ENCODE data around the gene OR52B2. TPM values are rescaled to one million over a fixed set of nuclear protein-coding genes. Genes with fewer than 3 reads are reported as not detected.
"Not testable (repeated sequence)": the region's sequence is repeated elsewhere in the genome, so short reads cannot be mapped to it uniquely, and the experiment has no call there.

OR52B2 gene
- total RNA-seq, 1 donor from 2014 or later, result not detected

DNA sequence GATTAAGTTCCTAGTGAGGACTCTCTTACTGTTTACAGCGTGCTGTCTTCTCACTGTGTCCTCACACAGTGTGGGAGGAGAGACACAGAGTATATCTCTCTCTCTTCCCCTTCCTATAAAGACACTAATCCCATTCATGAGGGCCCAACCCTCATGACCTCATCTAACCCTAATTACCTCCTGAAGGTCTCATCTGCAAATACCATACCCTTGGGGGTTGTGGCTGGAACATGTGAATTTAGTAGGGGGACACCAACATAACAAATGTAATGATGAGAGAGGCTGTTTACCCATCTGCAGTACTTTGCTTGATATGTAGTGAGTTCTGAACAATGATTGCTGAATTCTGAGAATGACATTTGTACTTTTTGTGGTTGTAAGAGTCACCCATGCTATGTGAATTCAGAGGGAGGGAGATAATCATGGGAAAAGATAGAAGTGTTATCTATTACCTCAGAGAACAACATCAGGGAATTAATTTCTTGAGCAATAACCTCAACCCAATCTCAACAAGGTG is 24.0 kb upstream of the OR52B2 start:
- no peaks in the 10 kb centered on the region for H3K36me3 ChIP-seq (ENCODE audit: control insufficient read depth, insufficient read depth, low read length)
- no peaks in the 10 kb centered on the region for H3K27me3 ChIP-seq (ENCODE audit: control insufficient read depth, insufficient read depth, low read length)
- H3K4me3 ChIP-seq (ENCODE audit: low read depth, low read length), result no peak overlapping the region
- no peak for TF ChIP-seq CTCF (IDR thresholded peaks at IDR 0.05; ENCODE audit: insufficient read depth, low read length, poor library complexity, severe bottlenecking)
- DNase-seq (ENCODE audit: low read depth), result no peak

GRCh38 chr11:6191742-6192141 is 21.6 kb upstream of the OR52B2 start:
- H3K36me3 ChIP-seq (ENCODE audit: control insufficient read depth, insufficient read depth, low read length), result no peaks in the 10 kb centered on the region
- H3K4me3 ChIP-seq (ENCODE audit: low read depth, low read length), result no peak overlapping the region
- no peaks in the 10 kb centered on the region for H3K27me3 ChIP-seq (ENCODE audit: control insufficient read depth, insufficient read depth, low read length)
- no peak for DNase-seq (ENCODE audit: low read depth)
- TF ChIP-seq CTCF (IDR thresholded peaks at IDR 0.05; ENCODE audit: insufficient read depth, low read length, poor library complexity, severe bottlenecking), result no peak

GRCh38 chr11:6175440-6175839 is 5.3 kb upstream of the OR52B2 start:
- TF ChIP-seq CTCF (IDR thresholded peaks at IDR 0.05; ENCODE audit: insufficient read depth, low read length, poor library complexity, severe bottlenecking), result no peak

GRCh38 chr11:6156628-6157359 is 13.3 kb downstream of the OR52B2 start:
- H3K27me3 ChIP-seq (ENCODE audit: control insufficient read depth, insufficient read depth, low read length), result no peaks in the 10 kb centered on the region
- no peak overlapping the region for H3K4me3 ChIP-seq (ENCODE audit: low read depth, low read length)
- no peaks in the 10 kb centered on the region for H3K36me3 ChIP-seq (ENCODE audit: control insufficient read depth, insufficient read depth, low read length)
- TF ChIP-seq CTCF (IDR thresholded peaks at IDR 0.05; ENCODE audit: insufficient read depth, low read length, poor library complexity, severe bottlenecking), result no peak
- no peak for DNase-seq (ENCODE audit: low read depth)

More at GRCh38 chr11:6175440-6175839, 5.3 kb upstream of the OR52B2 start:
- no peak for DNase-seq (ENCODE audit: low read depth)
- Histone ChIP-seq H3K36me3 (ENCODE audit: control insufficient read depth, insufficient read depth, low read length) (no peaks in the 10 kb centered on the region), H3K4me3 (ENCODE audit: low read depth, low read length) (no peak overlapping the region), H3K27me3 (ENCODE audit: control insufficient read depth, insufficient read depth, low read length) (no peaks in the 10 kb centered on the region)

GRCh38 chr11:6152126-6152525 is 18.0 kb downstream of the OR52B2 start:
- TF ChIP-seq CTCF (IDR thresholded peaks at IDR 0.05; ENCODE audit: insufficient read depth, low read length, poor library complexity, severe bottlenecking), result no peak
- Histone ChIP-seq H3K4me3 (ENCODE audit: low read depth, low read length) (no peak overlapping the region), H3K27me3 (ENCODE audit: control insufficient read depth, insufficient read depth, low read length) (no peaks in the 10 kb centered on the region), H3K36me3 (ENCODE audit: control insufficient read depth, insufficient read depth, low read length) (no peaks in the 10 kb centered on the region)
- DNase-seq (ENCODE audit: low read depth), result no peak

DNA sequence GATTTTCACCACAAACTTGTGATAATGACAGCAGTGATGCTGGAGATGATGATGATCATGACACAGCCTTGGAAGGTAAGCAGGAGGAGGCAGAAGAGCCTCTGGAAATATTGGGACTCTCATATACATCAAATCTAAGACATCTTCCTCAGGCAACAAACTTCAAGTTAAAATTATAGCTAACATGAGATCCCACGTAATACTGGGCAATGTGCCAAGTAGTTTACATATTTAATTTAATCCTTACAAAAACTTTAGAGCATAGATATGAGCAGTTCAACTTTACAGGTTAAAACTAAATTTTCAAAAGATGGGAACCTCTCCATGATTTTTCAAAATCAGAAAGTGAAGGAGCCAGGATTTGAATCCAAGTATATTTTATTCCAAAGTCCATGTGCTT is 19.0 kb downstream of the OR52B2 start:
- no peaks in the 10 kb centered on the region for H3K36me3 ChIP-seq (ENCODE audit: control insufficient read depth, insufficient read depth, low read length)
- no peak for TF ChIP-seq CTCF (IDR thresholded peaks at IDR 0.05; ENCODE audit: insufficient read depth, low read length, poor library complexity, severe bottlenecking)
- no peak for DNase-seq (ENCODE audit: low read depth)
- H3K27me3 ChIP-seq (ENCODE audit: control insufficient read depth, insufficient read depth, low read length), result no peaks in the 10 kb centered on the region
- no peak overlapping the region for H3K4me3 ChIP-seq (ENCODE audit: low read depth, low read length)

DNA sequence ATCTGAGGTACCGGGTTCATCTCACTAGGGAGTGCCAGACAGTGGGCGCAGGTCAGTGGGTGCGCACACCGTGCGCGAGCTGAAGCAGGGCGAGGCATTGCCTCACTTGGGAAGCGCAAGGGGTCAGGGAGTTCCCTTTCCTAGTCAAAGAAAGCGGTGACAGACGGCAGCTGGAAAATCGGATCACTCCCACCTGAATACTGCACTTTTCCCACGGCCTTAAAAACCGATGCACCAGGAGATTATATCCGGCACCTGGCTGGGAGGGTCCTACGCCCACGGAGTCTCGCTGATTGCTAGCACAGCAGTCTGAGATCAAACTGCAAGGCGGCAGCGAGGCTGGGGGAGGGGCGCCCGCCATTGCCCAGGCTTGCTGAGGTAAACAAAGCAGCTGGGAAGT is 26.4 kb downstream of the OR52B2 start:
- not testable (repeated sequence) for H3K27me3 ChIP-seq (ENCODE audit: control insufficient read depth, insufficient read depth, low read length); DNase-seq (ENCODE audit: low read depth); H3K36me3 ChIP-seq (ENCODE audit: control insufficient read depth, insufficient read depth, low read length); H3K4me3 ChIP-seq (ENCODE audit: low read depth, low read length)

Measured in kidney epithelial cell (primary cell).